ENCODE results near the gene ZBTB11. TPM values are rescaled to one million over a fixed set of nuclear protein-coding genes. Genes with fewer than 3 reads are reported as not detected.

The ZBTB11 gene
- total RNA-seq, 4 donors from 2014 or later, result 11.6 to 29.1 (median 21.5) TPM

GRCh38 chr3:101667844-101668243 lies 9.1 kb downstream of the ZBTB11 start:
- H3K27ac ChIP-seq, result no peak overlapping the region
- H3K36me3 ChIP-seq, result peaks cover 0 to 47% (median 9%) of the 10 kb centered on the region in 4 donors
- no peak for TF ChIP-seq EP300 (IDR thresholded peaks at IDR 0.05; ENCODE audit: low read depth)
- TF ChIP-seq CTCF (IDR thresholded peaks at IDR 0.05), result no peak
- no peak for TF ChIP-seq POLR2A (IDR thresholded peaks at IDR 0.05)
- no peak for TF ChIP-seq POLR2AphosphoS5 (IDR thresholded peaks at IDR 0.05)
- no peak for DNase-seq
- WGBS, 2 donors (ENCODE audit: low coverage in 1 of 2), result 98 to 100% methylated on average over 1 of the region's 1 CpG
- H3K9me3 ChIP-seq, result no peaks in the 10 kb centered on the region
- intact Hi-C loops (cut with DNase I; ENCODE audit: low total_unique reads), result no loop called here
- no peak overlapping the region for H3K4me3 ChIP-seq
- in situ Hi-C loops (cut with MboI; ENCODE audit: low pct_ligation_motif_present in 1 of 4, low pct_unique_long_range_greater_than_20kb in 1 of 4, low sequenced_read_pairs in 3 of 4), result no loop called here
- H3K27me3 ChIP-seq, result no peaks in the 10 kb centered on the region
- H3K4me1 ChIP-seq, result no peaks in the 10 kb centered on the region

- intact Hi-C loops (cut with DNase I; ENCODE audit: low total_unique reads), result no loop called here
- TF ChIP-seq POLR2AphosphoS5 (IDR thresholded peaks at IDR 0.05), result no peak
- no peak for TF ChIP-seq CTCF (IDR thresholded peaks at IDR 0.05)
- Histone ChIP-seq H3K9me3 (no peaks in the 10 kb centered on the region), H3K27ac (no peak overlapping the region), H3K4me3 (no peak overlapping the region), H3K36me3 (peaks cover 0 to 52% (median 11%) of the 10 kb centered on the region in 4 donors), H3K27me3 (no peaks in the 10 kb centered on the region), H3K4me1 (no peaks in the 10 kb centered on the region)
- DNase-seq, result no peak
- in situ Hi-C loops (cut with MboI; ENCODE audit: low pct_ligation_motif_present in 1 of 4, low pct_unique_long_range_greater_than_20kb in 1 of 4, low sequenced_read_pairs in 3 of 4), result no loop called here
- WGBS, 2 donors (ENCODE audit: low coverage in 1 of 2), result 93 to 94% methylated on average over 4 to 6 of the region's 6 CpGs
Measured at GRCh38 chr3:101667331-101667730, 9.6 kb downstream of the ZBTB11 start.

GRCh38 chr3:101665851-101666250 lies 11.1 kb downstream of the ZBTB11 start:
- TF ChIP-seq POLR2AphosphoS5 (IDR thresholded peaks at IDR 0.05) (no peak), CTCF (IDR thresholded peaks at IDR 0.05) (no peak), POLR2A (IDR thresholded peaks at IDR 0.05) (no peak), EP300 (IDR thresholded peaks at IDR 0.05; ENCODE audit: low read depth) (no peak)
- Histone ChIP-seq H3K4me3 (no peak overlapping the region), H3K27ac (no peak overlapping the region), H3K4me1 (no peaks in the 10 kb centered on the region), H3K36me3 (peaks cover 0 to 63% (median 15%) of the 10 kb centered on the region in 4 donors), H3K9me3 (no peaks in the 10 kb centered on the region), H3K27me3 (no peaks in the 10 kb centered on the region)
- DNase-seq, result no peak
- intact Hi-C loops (cut with DNase I; ENCODE audit: low total_unique reads) (no loop called here), in situ Hi-C loops (cut with MboI; ENCODE audit: low pct_ligation_motif_present in 1 of 4, low pct_unique_long_range_greater_than_20kb in 1 of 4, low sequenced_read_pairs in 3 of 4) (no loop called here)

- no peaks in the 10 kb centered on the region for H3K27me3 ChIP-seq
- no peak overlapping the region for H3K27ac ChIP-seq
- TF ChIP-seq POLR2AphosphoS5 (IDR thresholded peaks at IDR 0.05) (no peak), EP300 (IDR thresholded peaks at IDR 0.05; ENCODE audit: low read depth) (no peak), CTCF (IDR thresholded peaks at IDR 0.05) (no peak), POLR2A (IDR thresholded peaks at IDR 0.05) (no peak)
- 94 to 100% methylated on average over 3 to 4 of the region's 4 CpGs for WGBS, 2 donors (ENCODE audit: low coverage in 1 of 2)
- in situ Hi-C loops (cut with MboI; ENCODE audit: low pct_ligation_motif_present in 1 of 4, low pct_unique_long_range_greater_than_20kb in 1 of 4, low sequenced_read_pairs in 3 of 4) (no loop called here), intact Hi-C loops (cut with DNase I; ENCODE audit: low total_unique reads) (no loop called here)
- no peak overlapping the region for H3K4me3 ChIP-seq
- H3K9me3 ChIP-seq, result no peaks in the 10 kb centered on the region
- no peak for DNase-seq
- H3K36me3 ChIP-seq, result peaks cover 0 to 63% (median 17%) of the 10 kb centered on the region in 4 donors
- no peaks in the 10 kb centered on the region for H3K4me1 ChIP-seq
Measured at GRCh38 chr3:101665357-101665756, 11.6 kb downstream of the ZBTB11 start.
